ENCODE results near the gene SPO11.
"Not testable (repeated sequence)": the region's sequence is repeated elsewhere in the genome, so short reads cannot be mapped to it uniquely, and the experiment has no call there.

Gene SPO11

GRCh38 chr20:57341663-57342062, 12.1 kb downstream of the SPO11 start:
- no peak for DNase-seq (ENCODE audit: low read depth)

GRCh38 chr20:57342829-57343228, 13.2 kb downstream of the SPO11 start:
- DNase-seq (ENCODE audit: low read depth): no peak

GRCh38 chr20:57346477-57346876, 16.9 kb downstream of the SPO11 start:
- peak; percentile 68 for DNase-seq (ENCODE audit: low read depth)

GRCh38 chr20:57347393-57347792, 17.8 kb downstream of the SPO11 start:
- no peak for DNase-seq (ENCODE audit: low read depth)

DNA sequence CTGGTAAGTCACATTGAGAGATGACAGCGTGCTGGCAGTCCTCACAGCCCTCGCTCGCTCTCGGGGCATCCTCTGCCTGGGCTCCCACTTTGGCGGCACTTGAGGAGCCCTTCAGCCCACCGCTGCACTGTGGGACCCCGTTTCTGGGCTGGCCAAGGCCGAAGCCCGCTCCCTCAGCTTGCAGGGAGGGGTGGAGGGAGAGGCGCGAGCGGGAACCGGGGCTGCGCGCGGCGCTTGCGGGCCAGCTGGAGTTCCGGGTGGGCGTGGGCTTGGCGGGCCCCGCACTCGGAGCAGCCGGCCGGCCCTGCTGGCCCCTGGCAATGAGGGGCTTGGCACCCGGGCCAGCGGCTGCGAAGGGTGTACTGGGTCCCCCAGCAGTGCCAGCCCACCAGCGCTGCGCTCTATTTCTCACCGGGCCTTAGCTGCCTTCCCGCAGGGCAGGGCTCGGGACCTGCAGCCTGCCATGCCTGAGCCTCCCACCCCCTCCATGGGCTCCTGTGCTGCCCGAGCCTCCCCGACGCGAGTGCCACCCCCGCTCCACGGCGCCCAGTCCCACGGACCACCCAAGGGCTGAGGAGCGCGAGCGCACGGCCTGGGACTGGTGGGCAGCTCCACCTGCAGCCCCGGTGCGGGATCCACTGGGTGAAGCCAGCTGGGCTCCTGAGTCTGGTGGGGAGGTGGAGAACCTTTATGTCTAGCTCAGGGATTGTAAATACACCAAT, 18.8 kb downstream of the SPO11 start:
- not testable (repeated sequence) for DNase-seq (ENCODE audit: low read depth)

DNA sequence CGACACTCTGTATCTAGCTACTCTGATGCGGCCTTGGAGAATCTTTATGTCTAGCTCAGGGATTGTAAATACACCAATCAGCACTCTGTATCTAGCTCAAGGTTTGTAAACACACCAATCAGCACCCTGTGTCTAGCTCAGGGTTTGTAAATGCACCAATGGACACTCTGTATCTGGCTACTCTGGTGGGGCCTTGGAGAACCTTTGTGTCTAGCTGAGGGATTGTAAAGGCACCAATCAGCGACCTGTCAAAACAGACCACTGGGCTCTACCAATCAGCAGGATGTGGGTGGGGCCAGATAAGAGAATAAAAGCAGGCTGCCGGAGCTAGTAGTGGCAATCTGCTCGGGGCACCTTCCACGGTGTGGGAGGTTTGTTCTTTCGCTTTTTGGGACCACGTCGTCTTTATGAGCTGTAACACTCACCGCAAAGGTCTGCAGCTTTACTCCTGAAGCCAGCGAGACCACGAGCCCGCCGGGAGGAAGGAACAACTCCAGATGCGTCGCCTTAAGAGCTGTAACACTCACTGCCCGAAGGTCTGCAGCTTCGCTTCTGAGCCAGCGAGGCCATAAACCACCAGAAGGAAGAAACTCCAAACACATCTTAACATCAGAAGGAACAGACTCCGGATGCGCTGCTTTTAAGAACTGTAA, 19.4 kb downstream of the SPO11 start:
- not testable (repeated sequence) for DNase-seq (ENCODE audit: low read depth)

- DNase-seq (ENCODE audit: low read depth): no peak
These were observed 20.6 kb downstream of the SPO11 start for GRCh38 chr20:57350081-57350710.

DNA sequence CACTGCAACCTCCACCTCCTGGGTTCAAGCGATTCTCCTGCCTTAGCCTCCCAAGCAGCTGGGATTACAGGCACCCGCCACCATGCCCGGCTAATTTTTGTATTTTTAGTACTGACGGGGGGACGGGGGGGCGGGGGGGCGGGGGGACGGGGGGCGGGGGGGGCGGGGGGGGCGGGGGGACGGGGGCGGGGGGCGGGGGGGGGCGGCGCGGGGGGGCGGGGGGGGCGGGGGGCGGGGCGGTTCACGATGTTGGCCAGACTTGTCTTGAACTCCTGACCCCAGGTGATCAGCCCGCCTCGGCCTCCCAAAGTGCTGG, 21.1 kb downstream of the SPO11 start:
- not testable (repeated sequence) for DNase-seq (ENCODE audit: low read depth)

DNA sequence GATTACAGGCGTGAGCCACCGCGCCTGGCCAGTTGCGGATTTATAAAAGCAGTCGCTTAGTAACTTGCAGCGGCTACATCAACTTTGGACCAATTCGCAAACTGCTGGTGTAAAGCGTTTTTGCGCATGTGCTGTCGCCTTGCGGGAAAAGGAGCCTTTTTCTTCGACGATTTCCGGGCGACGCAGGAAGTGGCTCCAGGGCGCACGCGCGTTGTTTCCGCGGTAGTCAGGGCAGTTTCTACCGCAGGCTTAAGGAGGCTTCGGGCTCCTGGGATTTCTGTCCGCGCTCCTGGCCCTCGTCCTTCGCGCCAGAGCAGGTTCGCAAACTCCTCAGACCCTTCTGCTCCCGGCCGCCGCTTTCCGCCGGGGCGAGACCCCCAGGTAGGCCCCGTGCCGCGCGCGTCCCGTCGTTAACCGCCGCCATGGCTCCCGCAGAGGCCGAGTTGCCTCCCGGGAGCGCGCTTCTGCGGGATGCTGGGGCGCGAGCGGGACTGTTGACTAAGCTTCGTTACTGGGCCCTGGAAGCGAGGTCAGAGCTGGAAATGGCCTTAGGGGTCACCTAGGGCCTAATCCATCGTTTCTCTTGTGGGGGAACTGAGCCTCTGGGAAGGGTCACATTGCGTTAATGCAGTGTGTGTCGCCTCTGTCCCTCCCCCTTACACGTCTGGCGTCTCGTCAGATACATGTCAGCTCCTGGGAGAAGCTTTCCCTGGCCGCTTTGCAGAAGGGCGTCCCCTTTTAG, 21.6 kb downstream of the SPO11 start, which contains the start of gene RAE1:
Gene RAE1, plus strand, starts transcription at position 214 of the 742 bp plus-strand sequence. CDS start 2,784 bp downstream, outside the sequence.
- DNase-seq (ENCODE audit: low read depth): peak; percentile 65

- no peak for DNase-seq (ENCODE audit: low read depth)
These were observed 22.7 kb downstream of the SPO11 start for GRCh38 chr20:57352305-57352704.

GRCh38 chr20:57353351-57353750, 23.7 kb downstream of the SPO11 start:
- DNase-seq (ENCODE audit: low read depth): no peak

- DNase-seq (ENCODE audit: low read depth): peak; percentile 63
These were observed 31.9 kb downstream of the SPO11 start for GRCh38 chr20:57361517-57361916.

DNA sequence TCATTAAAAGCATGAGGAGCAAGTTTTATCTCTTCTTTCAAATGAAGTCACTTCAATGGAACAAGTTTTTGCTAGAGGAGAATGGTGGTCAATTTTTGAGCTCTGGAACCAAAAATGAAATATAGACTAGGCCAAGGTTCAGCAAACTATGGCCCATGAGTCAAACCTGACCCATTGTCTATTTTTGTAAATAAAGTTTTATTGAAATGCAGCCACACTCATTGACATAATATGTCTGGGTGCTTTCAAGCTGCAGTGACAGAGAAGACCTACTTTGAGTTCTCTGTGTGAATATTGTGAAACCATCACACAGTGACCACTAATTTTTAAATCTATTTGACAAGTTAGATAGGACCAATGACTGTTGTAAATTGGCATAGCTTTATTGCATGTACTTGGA, 34.8 kb downstream of the SPO11 start:
- no peak for DNase-seq (ENCODE audit: low read depth)

GRCh38 chr20:57369596-57369995, 40.0 kb downstream of the SPO11 start:
- DNase-seq (ENCODE audit: low read depth): no peak

DNA sequence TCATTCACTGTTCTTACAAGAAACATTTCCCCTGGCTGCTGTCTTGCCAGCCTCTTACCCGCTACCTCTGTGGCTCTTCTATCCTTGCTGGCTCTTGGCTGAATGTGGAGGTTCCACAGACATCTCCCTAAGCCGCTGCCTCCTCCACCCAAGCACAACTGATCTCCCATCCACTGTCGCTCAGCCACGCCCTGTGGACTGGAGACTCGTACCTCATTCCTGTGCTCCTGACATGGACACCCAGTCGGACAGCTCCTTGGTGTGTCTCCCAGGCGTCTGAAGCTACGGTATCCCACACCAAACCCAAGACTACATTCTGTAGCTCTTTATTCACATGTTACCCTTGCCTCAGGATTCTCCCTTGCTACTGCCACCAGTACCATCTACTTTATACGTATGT, 40.7 kb downstream of the SPO11 start:
- DNase-seq (ENCODE audit: low read depth): no peak

GRCh38 chr20:57371363-57371762, 41.8 kb downstream of the SPO11 start:
- DNase-seq (ENCODE audit: low read depth): no peak

DNA sequence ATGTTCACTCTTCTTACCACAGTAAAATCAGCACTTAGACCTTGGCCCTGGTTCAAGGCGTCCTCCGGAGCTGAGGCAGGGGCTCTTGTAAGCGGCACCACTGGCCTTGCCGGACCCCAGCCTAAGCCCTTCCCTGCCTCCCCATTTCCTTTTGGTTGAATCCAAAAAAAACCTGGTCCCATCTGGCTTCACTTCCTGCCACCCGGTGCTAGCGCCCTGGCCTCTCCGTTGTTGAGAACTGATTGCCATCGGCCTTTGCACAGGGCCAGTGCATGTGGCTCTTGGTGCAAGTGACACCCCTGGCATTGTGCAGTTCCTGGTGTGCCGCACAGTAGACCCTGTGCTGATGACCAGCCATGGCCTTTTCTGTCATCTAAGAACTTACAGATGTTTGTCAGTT, 42.6 kb downstream of the SPO11 start:
- DNase-seq (ENCODE audit: low read depth): no peak

DNA sequence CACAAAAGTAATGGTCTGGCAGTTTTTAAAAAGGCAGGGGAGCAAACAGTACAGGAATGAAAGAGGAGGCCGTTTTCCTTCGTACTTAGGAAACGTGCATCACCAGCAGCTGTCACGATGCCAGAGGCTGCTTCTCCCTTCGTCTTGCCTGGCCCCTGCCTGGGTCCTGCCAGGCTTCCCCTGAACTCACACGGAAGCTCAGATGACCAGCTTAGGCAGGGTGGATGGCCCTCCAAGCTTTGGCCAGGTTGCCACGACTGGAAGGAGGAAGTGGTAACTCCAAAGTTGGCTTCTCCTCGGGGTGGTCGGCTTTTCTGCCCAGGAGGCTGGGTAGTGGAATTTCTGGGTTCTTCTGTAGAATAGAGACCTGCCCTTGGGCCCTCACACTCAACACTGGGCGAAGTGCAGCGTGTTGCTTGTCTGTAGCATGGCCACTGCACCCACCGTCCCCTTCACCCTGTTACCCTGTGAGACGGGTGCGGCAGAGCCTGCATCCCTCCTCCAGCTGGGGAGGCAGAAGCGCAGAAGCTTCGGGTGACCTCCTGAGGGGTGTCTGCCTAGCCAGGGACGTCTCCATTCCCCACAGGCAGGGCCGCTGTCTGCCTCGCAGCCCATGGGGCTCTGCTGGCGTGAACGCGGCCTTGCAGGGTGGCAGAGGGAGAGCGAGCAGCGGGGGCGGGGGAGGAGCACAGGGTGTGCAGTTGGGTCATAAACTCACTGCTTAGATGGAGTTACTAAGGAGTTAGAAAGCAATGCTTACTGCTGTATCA, 43.2 kb downstream of the SPO11 start:
- DNase-seq (ENCODE audit: low read depth): no peak

- no peak for DNase-seq (ENCODE audit: low read depth)
These were observed 44.8 kb downstream of the SPO11 start for GRCh38 chr20:57374343-57374930.

- DNase-seq (ENCODE audit: low read depth): no peak
These were observed 45.5 kb downstream of the SPO11 start for GRCh38 chr20:57374931-57375651.
